ENCODE measurements around the gene CBFA2T3.
A peak's percentile ranks its signal among the peaks of the same experiment; 100 is the strongest.

Gene CBFA2T3

DNA sequence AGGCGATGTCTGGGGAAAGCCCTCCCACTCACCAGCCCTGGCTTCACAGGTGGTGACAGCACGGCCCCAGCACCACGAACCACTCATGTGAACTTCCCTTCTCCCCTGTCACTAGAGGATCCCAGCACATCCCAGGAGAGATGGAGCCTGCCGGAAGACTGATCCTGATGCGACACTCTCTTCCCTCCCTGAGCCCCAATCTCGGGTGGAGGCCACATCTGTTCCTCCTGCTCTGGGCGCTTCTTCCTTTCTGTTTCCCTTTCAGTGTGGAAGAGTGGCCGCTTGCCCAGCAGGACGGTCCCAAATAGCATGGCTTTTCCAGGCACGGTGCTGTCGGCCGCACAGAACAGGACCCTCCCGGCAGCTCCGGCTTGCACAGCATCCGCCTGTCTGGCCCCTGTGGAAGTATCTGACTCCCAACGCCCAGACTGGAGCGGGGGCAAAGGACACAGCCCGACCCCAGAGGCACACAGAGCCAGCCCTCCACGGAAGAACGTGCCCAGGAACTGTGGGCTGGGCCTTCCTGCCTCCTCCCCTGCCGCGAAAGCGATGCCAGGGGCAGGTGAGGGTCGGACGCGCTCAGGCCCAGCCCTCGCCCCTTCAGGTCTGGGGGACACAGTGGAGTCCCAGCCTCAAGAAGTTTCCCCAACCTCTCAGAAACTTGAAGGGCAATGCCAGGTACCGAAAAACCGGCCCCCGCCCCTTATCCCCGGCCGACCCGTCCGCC, 37.6 kb downstream of the CBFA2T3 start:
- DNase-seq (ENCODE audit: low spot score): no peak

DNA sequence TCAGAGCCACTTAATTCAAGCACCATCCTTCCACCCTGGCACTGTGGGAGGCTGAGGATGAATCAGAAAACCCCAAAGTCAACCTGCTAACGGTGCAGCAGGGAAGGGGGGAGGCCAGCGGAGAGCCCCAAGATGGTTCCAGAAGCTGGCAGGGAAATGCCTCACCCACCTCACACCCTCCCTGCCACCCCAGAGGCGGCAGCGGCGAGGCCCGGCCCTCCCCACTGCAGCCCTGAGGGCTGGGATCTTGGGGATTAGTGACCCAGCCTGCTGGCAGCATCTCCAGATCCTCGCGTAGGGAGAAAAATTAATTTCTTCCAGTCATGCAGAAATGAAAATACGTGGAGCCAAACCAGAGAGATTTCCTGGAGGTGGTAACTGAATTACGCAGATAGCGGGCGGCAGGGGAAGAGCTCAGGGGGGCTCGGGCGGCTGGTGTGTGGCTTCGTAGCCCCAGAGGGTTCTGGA, 38.2 kb downstream of the CBFA2T3 start:
- peak; percentile 75 for DNase-seq (ENCODE audit: low spot score)

DNA sequence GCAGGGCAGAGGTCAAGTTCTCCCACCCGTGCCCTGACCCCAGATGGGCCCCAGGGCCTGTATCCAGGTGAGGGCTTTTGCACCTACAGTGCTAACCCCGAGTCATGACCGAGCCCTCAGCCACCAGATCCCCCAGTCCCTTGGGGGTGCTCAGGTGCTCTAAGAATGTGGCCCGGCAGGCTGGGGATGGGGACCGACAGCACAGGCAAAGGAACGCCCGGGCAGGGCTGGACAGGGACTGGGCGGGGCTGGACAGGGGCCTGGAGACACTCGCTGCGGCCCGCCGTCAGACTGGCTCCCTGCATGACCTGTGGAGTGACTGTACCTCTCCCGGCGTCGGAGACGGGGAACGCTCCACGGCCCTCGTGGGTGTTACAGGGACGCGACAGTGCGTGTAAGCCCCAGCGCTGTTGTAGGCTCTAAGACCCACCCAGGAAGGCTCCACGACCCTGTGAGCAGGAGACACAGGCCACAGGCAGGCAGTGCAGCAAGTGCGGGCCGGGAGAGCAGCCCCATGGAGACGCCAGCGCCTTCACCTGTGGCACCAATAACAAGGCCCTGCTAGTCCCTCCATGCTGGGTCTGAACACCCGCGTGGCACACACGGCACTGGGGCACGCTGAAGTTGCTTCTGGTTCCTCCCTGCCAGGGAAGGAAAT, 38.8 kb downstream of the CBFA2T3 start:
- DNase-seq (ENCODE audit: low spot score): no peak

DNA sequence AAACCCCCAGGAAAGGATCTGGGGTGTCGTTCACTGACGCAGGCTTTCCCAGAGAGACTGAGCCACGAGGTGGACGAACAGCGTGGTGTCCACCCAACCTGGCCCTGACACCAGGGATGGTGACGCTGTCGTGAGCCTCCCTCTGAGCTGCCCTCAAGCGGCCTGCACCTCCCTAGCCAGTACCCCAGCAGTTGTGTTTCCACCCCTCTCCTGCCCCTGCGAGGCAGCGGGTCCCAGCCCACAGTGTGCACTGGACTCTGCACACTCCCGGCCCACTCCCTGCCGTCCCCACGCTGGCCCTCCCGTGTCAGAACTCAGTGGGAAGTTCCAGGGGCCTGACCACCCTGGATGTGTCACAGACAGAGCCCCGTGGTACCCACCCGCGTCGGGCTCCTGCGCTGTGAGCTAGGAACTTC, 39.8 kb downstream of the CBFA2T3 start:
- DNase-seq (ENCODE audit: low spot score): no peak

DNA sequence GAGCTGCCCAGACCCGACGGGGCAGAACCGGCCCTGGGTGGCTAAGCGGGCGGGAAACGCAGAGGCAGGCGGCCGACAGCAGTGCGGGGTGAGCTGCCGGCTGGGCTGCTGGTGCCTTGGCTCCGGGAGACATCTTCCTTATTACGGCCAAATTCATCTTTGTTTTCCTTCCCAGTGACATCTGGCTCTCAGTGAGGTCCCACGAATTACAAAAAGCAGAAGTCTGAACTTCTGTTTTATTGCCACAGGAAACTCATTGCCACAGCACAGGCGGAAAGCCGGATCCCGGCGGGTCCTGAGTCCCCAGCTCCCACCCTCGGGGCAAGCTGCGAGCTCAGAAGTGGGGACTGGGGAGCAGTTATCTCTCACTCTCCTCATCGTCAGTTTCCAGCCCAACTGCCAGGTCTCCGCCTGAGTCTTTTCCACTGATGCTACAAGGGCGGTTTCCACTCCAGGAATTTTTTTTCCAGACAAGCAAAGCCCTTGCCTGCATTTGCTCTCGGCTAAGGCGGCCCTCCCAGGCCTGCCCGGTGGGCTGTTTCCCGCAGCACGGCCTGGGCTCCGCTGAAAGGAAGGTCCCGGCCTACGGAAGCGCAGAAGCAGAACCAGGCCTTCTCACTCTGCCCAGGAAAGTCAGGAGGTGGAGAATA, 40.3 kb downstream of the CBFA2T3 start:
- no peak for DNase-seq (ENCODE audit: low spot score)

DNA sequence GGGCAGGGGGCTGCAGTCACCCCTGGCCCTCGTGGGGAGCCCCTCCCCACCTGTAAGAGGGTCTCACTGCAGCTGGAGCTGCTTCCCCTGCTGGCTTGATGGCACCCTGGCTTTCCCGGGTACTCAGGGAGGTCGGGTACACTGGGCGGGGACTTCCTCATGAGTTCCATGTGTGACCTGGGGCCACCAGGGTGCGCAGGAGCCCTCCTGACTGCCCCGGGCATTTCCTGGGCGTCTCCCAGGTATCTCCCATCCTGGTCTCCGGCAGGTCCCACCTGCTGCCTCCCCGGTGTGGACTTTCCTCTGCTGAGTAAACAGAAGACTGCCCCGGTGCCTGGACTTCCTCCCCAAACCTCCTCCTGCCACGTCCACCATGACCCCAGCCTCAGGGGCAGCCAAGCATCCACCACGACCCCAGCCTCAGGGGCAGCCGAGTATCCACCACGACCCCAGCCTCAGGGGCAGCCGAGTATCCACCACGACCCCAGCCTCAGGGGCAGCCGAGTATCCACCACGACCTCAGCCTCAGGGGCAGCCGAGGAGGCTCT, 40.9 kb downstream of the CBFA2T3 start:
- no peak for DNase-seq (ENCODE audit: low spot score)

DNA sequence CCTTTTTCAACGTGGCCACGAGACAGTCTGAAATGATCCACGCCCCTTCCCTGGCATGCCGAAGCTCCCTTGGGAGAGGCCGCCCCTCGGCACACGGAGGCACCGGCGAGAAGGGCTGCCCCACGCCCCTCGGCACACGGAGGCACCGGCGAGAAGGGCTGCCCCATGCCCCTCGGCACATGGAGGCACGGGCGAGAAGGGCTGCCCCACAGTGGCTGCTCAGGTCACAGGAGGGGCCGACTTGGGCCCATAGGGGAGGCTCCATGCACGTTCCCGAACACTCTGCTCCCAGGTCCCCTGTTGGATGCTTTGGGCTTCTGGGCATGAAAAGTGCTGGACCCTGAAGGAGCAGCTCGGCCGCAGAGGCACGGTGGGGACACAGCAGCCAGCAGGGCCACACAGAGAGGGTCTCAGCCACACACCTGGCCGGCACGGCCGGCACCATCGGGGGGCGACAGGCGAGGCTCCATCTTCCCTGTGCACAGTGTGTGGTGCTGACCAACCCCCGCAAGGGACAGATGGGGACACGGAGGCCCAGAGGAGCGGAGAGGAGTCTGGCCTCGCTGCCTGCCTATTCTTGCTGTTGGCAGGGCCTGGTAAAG, 42.8 kb downstream of the CBFA2T3 start:
- no peak for DNase-seq (ENCODE audit: low spot score)

DNA sequence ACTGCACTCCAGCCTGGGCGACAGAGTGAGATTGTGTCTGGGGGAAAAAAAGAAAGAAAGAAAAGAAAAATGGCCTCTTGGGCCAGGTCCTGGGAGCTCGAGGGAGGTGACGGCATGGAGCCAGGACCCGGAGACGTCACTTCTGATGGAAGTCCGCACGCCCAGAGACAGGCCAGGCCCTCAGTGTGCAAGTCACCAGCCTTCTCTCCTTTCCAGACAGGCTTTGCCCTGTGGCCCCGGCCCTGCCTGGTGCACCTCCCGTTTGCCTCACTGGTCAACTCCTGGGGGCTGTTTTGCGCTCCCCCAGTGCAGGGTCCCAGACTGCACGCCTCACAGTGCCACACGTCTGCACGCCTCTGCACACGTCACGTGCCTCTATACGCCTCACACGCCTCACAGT, 44.1 kb downstream of the CBFA2T3 start:
- DNase-seq (ENCODE audit: low spot score): no peak

DNA sequence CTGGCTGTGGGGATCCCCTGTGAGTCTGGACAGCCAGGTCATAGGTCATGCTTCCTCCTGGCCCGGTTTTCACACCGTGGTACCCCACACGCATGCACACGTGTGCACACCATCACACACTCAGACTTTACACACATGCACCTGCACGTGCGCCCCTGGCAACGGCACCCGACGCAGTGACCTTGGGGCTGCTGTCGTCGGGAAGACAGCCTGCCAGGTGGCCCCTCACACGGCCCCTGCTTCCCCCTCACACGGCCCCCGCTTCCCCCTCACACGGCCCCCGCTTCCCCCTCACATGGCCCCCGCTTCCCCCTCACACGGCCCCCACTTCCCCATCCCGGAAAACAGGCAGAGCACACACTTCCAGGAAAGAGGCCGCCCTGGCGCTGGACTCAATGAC, 45.1 kb downstream of the CBFA2T3 start:
- DNase-seq (ENCODE audit: low spot score): no peak

DNA sequence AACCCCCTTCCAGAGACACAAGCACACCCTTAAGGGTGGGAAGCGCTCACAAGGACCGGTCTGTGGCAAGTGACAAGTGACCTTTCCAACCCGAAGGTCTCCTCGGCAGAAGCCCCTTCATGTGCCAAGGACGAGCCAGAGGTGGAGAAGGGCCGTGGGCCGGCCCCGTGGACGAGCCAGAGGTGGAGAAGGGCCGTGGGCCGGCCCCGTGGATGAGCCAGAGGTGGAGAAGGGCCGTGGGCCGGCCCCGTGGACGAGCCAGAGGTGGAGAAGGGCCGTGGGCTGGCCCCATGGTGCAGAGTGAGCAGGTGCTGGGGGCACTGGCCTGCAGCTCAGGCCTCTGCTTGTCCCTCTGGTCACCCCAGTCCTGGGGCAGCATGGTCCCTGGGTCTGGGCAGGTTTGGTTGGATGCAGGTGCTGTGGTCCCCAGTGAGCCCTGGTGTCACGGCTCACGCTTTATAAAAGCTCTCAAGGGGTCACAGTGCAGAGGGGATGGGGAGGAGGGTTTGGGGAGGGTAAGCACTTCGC, 45.6 kb downstream of the CBFA2T3 start:
- DNase-seq (ENCODE audit: low spot score): no peak

DNA sequence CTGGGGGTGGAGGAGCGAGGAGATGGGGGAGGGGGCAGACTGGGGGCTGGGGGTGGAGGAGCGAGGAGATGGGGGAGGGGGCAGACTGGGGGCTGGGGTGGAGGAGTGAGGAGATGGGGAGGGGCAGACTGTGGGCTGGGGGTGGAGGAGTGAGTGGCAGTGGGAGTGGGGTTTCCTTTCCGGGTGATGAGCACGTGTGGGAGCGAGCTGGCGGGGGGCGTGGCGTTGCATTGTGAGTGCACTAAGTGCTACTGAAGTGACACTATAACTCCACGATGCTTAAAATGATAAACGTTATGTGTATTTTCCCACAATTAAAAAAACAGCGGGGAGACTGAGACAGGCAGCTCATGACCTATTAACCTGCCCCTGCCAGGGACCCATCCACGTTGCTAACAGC, 46.3 kb downstream of the CBFA2T3 start:
- no peak for DNase-seq (ENCODE audit: low spot score)

DNA sequence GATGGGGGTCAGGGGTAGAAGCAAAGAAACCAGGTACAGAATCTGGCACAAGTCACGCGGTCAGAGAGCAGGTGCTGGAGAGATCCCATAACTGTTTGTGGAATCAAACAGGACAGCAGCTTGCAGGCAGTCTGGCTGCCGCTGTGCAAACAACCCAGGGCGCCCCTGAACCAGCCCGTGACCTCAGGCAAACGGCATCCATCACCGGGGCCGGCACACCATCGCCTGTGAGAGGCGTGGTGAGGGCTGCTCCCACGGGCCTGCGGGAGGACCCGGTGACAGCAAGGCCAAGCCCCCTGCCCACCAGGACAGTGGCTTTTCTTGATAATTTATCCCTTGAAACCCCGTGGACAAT, 47.9 kb downstream of the CBFA2T3 start:
- DNase-seq (ENCODE audit: low spot score): no peak

DNA sequence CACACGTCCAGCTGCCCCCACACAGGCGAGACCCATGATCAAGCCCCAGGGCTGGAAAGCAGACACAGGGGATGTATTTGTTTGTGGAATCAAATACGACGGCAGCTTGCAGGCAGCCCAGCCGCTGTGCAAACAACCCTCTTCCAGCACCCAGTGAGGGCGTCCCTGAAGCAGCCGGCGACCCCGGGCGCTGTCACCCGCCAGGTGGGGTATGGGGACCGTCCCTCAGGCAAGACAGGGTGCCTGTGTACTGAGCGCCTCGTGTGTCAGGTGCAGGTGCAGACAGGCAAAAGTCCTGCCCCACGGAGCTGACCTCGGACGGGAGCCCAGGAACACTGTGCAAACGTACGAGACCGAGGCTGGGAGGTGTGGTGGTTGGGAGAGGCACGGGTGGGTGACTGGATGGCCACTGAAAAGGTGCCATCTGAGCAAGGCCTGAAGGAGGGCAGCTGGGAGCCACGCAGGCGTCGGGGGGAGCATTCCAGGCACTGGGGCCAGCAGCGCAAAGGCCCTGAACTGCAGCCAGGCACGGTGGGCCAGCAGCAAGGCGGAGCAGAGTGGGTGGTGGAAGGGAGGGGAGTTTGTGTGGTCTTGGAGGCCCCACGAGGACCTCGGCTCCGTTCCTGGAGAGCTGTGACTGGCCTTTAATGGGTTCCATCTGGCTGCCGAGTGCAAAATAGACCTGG, 48.5 kb downstream of the CBFA2T3 start:
- no peak for DNase-seq (ENCODE audit: low spot score)

DNA sequence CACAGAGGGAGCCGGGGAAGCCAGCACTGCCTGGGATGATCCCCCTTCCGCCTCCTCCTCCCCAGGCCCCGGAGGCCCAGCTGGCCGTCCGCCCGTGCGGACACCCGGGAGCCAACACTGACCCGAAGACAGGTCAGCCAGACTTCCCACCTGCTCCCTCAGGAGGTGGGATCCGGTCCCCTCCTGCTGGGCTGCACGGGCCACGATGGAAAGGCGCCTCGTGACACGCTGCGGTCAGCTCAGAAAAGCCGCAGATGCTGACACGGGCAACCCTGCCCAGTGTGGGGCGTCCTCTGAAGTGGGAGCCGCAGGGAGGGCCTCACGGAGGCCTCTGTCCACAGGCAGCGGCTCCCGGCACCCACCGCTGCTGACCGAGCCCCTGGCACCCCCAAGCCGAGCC, 49.3 kb downstream of the CBFA2T3 start:
- no peak for DNase-seq (ENCODE audit: low spot score)

DNA sequence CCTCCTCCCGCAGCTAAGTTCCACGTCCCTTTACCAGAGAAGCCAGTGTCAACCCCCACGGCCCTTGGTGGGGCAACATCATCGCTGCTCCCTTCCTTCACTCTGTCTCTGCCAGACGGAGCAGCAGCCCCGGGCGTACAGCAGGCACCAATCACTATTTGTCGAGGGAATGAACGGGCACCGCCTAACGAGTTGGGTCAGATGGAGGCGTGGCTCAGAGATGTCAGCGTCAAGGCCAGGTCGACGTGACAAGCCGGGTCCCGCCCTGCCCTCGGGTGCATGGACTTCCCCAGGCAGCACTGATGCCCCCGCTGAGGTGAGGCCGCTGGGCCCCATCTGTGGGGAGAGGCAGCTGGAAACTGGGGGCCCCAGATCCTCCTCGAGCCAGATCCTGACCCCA, 50.0 kb downstream of the CBFA2T3 start:
- DNase-seq (ENCODE audit: low spot score): no peak

DNA sequence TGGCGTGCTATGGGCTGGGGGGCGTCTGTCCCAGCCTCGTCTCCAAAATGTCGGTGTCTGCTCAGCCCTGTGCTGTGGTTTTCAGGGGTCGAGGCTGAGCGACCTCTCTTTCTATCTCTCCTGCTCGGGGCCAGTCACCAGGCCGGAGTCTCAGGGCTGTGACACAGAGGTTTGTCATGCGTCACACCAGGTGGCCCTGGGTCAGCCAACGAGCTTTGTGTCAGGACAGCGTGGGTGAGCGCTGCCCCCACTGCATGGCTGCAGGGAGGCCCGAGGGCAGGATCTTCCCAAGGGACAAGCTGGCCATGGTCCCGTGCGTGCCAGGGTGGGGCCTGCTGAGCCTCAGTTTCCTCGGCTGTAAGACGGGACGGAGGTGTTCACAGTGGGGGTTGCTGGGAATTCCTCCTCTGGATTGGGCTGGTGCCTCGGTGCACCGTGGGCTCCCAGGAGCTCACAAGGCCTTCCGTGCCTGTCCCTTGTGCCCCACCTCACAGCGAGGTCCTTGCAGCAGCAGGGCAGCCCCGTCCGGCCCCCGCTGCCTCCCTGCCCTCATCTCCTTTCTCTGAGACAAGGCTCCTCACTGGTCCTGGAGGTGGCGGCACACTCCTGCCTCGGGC, 50.5 kb downstream of the CBFA2T3 start:
- DNase-seq (ENCODE audit: low spot score): no peak

DNA sequence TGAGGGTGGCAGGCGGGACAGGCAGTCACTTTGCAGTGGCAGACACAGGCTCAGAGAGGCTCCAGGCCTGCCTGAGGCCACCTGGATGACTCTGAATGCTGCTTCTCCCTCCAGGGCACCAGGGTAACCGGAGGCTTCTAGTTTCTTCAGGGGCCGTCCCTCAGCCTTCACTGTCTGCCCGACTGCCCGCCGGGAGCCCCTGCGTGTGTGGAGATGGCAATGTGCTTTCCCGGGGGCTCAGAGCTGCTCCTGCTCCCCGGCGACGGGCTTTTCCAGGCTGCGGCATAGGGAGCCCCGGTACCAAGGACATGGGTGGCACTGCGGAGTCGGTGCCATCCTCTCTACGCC, 51.5 kb downstream of the CBFA2T3 start:
- no peak for DNase-seq (ENCODE audit: low spot score)

DNA sequence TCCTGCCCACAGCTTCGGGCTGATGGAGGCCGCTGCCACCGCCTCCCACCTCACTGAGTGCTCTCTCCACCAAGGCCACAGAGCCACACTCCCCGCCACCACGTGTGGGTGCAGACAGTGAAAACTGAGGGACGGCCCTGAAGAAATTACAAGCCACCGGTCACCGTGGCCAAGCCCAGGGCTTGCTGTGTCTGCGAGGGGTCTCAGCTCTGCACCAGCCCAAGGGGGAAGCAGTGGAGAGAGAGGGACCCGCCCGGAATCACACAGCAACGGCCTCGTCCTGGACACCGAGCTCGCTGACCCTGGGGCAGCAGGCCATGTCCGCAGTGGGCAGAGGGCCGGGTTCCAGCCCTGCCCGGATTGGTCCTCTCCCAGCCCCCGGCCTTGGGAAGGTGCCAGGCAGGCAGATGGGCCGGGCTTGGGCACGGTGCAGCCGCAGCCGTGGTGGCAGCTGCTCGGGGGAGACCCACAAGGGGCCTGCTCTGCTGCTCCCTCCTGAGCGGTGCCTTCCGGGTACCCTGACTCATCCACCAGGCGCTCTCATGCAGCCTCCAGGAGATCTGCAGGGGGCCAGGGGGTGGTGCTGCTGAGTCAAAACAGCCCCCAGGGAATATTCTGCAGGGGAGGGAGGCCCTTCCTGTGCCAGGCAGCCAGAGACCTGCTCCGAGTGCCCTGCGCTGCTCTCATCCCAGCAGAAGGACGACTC, 52.0 kb downstream of the CBFA2T3 start:
- no peak for DNase-seq (ENCODE audit: low spot score)

DNA sequence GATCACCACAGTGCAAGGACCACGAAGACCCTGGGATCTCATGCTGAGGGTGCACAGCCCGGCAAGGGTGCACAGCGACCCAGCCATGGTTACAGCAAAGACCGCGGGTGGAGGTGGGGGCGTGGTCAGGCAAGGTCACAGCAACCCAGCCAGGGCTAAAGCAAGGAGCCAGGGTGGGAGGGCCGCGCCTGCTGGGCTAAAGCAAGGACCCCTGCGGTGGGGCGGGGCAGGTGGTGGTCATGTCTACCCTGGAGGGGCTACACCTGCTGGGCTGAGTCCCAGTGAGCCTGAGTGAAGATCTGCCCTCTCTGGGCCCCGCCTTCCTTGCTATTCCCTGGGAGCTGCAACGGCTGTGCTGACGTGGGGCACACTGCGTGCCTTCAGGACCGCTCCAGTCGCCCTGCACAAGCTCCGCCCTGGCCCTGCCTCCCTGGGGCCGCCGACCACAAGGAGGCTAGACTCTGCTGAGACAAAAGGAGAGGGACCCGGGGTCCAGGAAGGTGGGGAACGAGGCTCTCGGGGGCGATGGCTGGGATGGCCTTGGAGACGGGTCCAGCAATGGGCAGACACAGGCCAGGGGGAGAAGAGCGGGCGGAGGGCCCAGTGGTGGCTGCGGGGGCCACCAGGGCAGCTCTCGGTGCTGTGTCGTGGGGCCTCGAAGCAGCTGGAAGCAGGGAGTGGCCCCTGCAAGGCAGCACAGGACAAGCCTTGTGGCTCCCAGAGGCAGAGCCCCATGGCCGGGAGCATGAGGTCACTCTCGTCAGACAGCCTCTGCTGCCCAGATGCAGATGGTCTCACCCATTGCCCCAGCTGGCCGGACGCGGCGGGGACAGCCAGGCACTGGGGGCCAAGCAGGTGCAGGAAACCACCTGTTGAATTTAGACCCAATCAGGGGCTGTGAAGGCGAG, 52.8 kb downstream of the CBFA2T3 start:
- no peak for DNase-seq (ENCODE audit: low spot score)

DNA sequence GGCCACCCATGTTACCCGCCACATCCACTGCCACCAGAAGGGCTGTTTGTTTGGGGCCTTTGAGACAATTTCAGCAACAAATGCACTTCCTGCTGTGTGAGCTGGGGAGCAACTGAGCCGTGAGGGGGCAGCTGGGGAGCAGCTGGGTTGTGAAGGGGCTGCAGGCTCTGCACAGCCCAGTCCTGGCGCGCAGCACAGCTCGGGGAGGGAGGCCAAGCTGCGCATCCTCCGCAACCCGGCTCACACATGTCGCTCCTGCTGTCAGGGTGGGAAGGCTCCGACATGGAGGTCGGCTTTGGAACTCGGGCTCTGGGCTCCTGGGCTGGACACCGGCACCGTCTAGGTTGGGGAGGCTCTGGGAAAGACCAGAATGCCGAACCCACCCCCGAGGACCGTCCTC, 53.6 kb downstream of the CBFA2T3 start:
- no peak for DNase-seq (ENCODE audit: low spot score)

Data from putamen (tissue), 1 donor.